Measurements from ENCODE around the gene PCP4L1. TPM values are rescaled to one million over a fixed set of nuclear protein-coding genes. Genes with fewer than 3 reads are reported as not detected.

The PCP4L1 gene
- total RNA-seq, 1 experiment from 2014 or later, result not detected

- H4K20me1 ChIP-seq (ENCODE audit: insufficient read depth), result no peaks in the 10 kb centered on the region
- DNase-seq (ENCODE audit: low read depth, low spot score) (no peak), ATAC-seq (no peak)
- CTCF ChIA-PET, result no interaction called here
- H3K79me2 ChIP-seq (ENCODE audit: insufficient read depth, low read length), result no peaks in the 10 kb centered on the region
- H3K9me3 ChIP-seq (ENCODE audit: control insufficient read depth in 1 of 2, insufficient read depth in 1 of 2, low read depth in 1 of 2, low read length in 2 of 2), result no peaks in the 10 kb centered on the region
- no peak overlapping the region for H3K9ac ChIP-seq (ENCODE audit: low read length)
- no peak for TF ChIP-seq RAD21 (IDR thresholded peaks at IDR 0.05; ENCODE audit: low read depth)
- no peak for TF ChIP-seq REST (IDR thresholded peaks at IDR 0.05; ENCODE audit: low read depth)
- no peak for TF ChIP-seq MAX (IDR thresholded peaks at IDR 0.05)
- TF ChIP-seq ZBTB33 (IDR thresholded peaks at IDR 0.05; ENCODE audit: extremely low read depth, insufficient replicate concordance, low read length), result no peak
- TF ChIP-seq POLR2AphosphoS5 (IDR thresholded peaks at IDR 0.05; ENCODE audit: low read depth, low read length), result no peak
- TF ChIP-seq EZH2 (IDR thresholded peaks at IDR 0.05), result no peak
- no peak for TF ChIP-seq SRF (IDR thresholded peaks at IDR 0.05; ENCODE audit: low read depth)
- H3K4me3 ChIP-seq (replicated peaks in 1 of 2; ENCODE audit: low read depth in 1 of 2, low read length in 2 of 2), result no peak overlapping the region
- no peak overlapping the region for H2AFZ ChIP-seq (ENCODE audit: low read depth, low read length, poor library complexity, severe bottlenecking)
- no peak overlapping the region for H3K4me2 ChIP-seq (ENCODE audit: low read length)
- POLR2A ChIA-PET, result no interaction called here
- H3K27me3 ChIP-seq (ENCODE audit: insufficient read depth, low read length), result no peaks in the 10 kb centered on the region
- no peaks in the 10 kb centered on the region for H3K9me2 ChIP-seq (ENCODE audit: insufficient read depth)
- RAD21 ChIA-PET (ENCODE audit: low non-redundant PET in 1 of 2, low total read pairs in 2 of 2, uncharacterized antibody in 2 of 2, unreplicated experiment in 2 of 2), result no interaction called here
- intact Hi-C loops (cut with micrococcal nuclease), result no loop called here
- no peaks in the 10 kb centered on the region for H3K36me3 ChIP-seq (ENCODE audit: control insufficient read depth in 1 of 2, insufficient read depth in 2 of 2, low read length in 2 of 2)
- no peak overlapping the region for H3K27ac ChIP-seq (ENCODE audit: low read depth, low read length)
- H3K4me1 ChIP-seq (ENCODE audit: control insufficient read depth in 1 of 2, insufficient read depth in 2 of 2, low read length in 2 of 2), result no peaks in the 10 kb centered on the region
- no TSS peak for BruUV-seq (replicated peaks)
Observed at GRCh38 chr1:161250829-161251228, 7.7 kb upstream of the PCP4L1 start.

Data from HCT116 (cell line).